Cardiac septum (tissue), 1 donor: ENCODE measurements around the gene SLC2A4RG. TPM values are rescaled to one million over a fixed set of nuclear protein-coding genes. Genes with fewer than 3 reads are reported as not detected.
A peak's percentile ranks its signal among the peaks of the same experiment; 100 is the strongest.

Experiments used
- DNase-seq: peaks from one replicate; pipeline ENCODE4 v3.0.0-alpha.2; 2020; ENCODE audit warnings: low spot score
- intact Hi-C: fragments of 100-400 bp; cut with DNase I; formaldehyde crosslinking; loops from one replicate; pipeline ENCODE4 v1.14.0; 2022
- total RNA-seq: library from RNA; stranded (reverse); fragmentation: NEBNext Ultra II Directional; extraction: Animal tissue kit (Norgen Biotek cat#: 25700); gene quantifications from one replicate; pipeline ENCODE4 v1.2.1, GENCODE V29; 2021
- donor health status: DM: no; HTN: no; CAD: no.

SLC2A4RG gene
- total RNA-seq, 1 donor from 2014 or later = 67.8 TPM

GRCh38 chr20:63697868-63698545 lies 41.6 kb upstream of the SLC2A4RG start:
- intact Hi-C loops = loop anchor here (5.0 kb wide), 1 partner anchor 39 kb away; the partner anchor contains the start of genes LIME1 and SLC2A4RG
- DNase-seq = peak; percentile 61

- intact Hi-C loops = loop anchor here (5.0 kb wide), 1 partner anchor 38 kb away; the partner anchor contains the start of genes LIME1 and SLC2A4RG
- DNase-seq = peak; percentile 80
These were observed 40.7 kb upstream of the SLC2A4RG start for GRCh38 chr20:63698739-63699465.

- DNase-seq = peak; percentile 72
- intact Hi-C loops = loop anchor here (5.0 kb wide), 1 partner anchor 38 kb away; the partner anchor contains the start of genes LIME1 and SLC2A4RG
These were observed 39.9 kb upstream of the SLC2A4RG start for GRCh38 chr20:63699466-63700198.

GRCh38 chr20:63700199-63701050 lies 39.2 kb upstream of the SLC2A4RG start:
- intact Hi-C loops = no loop called here
- peak; percentile 58 for DNase-seq

GRCh38 chr20:63701051-63701328 lies 38.6 kb upstream of the SLC2A4RG start:
- DNase-seq = no peak
- intact Hi-C loops = no loop called here

GRCh38 chr20:63701329-63702035 lies 38.1 kb upstream of the SLC2A4RG start:
- peak; percentile 68 for DNase-seq
- intact Hi-C loops = no loop called here

GRCh38 chr20:63702036-63702665 lies 37.4 kb upstream of the SLC2A4RG start:
- DNase-seq = peak; percentile 70
- intact Hi-C loops = no loop called here

GRCh38 chr20:63702751-63703470 lies 36.7 kb upstream of the SLC2A4RG start:
- intact Hi-C loops = no loop called here
- no peak for DNase-seq

- DNase-seq = no peak
These were observed 36.1 kb upstream of the SLC2A4RG start for GRCh38 chr20:63703471-63703975.

GRCh38 chr20:63703976-63704748 lies 35.4 kb upstream of the SLC2A4RG start:
- DNase-seq = no peak
- intact Hi-C loops = no loop called here

More at GRCh38 chr20:63703471-63703975, 36.1 kb upstream of the SLC2A4RG start:
- intact Hi-C loops = no loop called here

GRCh38 chr20:63704749-63705117 lies 34.8 kb upstream of the SLC2A4RG start:
- intact Hi-C loops = no loop called here
- no peak for DNase-seq

GRCh38 chr20:63705232-63706026 lies 34.1 kb upstream of the SLC2A4RG start:
- intact Hi-C loops = no loop called here
- no peak for DNase-seq

GRCh38 chr20:63706027-63706695 lies 33.4 kb upstream of the SLC2A4RG start:
- DNase-seq = no peak
- intact Hi-C loops = no loop called here

- intact Hi-C loops = no loop called here
- peak; percentile 76 for DNase-seq
These were observed 32.6 kb upstream of the SLC2A4RG start for GRCh38 chr20:63706852-63707557.
